NCI-H2107 treated with DMSO at 0.1 percent for 48 hours (cell line): Measurements from ENCODE around the gene EXOC4.
"Not testable (repeated sequence)": the region's sequence is repeated elsewhere in the genome, so short reads cannot be mapped to it uniquely, and the experiment has no call there.

ENCODE experiments used
- DNase-seq: peaks from one replicate; lab custom pipeline; 2025; ENCODE audit not compliant: unreplicated experiment; lab: John Stamatoyannopoulos, UW

EXOC4 gene

GRCh38 chr7:133275008-133275407, 22.1 kb downstream of the EXOC4 start:
- DNase-seq = no peak

DNA sequence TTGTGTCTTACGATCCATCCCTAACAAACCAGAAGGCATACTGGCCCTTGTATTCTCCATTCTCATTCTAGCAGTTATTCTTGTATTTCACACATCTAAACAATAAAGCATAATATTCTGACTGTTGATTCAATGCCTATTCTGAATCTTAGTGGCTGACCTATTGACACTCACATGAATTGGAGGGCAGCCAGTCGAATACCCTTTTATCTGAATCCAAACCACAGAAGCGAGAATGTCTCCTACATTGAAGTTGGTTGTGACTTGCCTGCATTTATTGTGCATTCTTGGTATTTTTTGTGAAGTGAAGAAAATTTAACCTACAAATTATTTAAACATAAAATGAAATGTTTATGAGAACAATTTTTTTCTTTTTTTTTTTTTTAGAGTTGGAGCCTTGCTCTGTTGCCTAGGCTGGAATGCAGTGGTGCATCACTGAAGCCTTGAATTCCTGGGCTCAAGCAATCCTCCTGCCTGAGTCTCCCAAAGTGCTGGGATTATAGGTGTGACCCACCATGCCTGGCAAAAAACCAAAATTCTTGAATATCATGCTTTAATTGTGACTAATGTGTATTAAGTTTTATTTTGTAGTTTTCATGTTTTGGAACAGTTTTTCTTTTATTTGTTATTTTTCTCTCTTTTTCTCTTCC, 22.7 kb downstream of the EXOC4 start:
- DNase-seq = no peak

DNA sequence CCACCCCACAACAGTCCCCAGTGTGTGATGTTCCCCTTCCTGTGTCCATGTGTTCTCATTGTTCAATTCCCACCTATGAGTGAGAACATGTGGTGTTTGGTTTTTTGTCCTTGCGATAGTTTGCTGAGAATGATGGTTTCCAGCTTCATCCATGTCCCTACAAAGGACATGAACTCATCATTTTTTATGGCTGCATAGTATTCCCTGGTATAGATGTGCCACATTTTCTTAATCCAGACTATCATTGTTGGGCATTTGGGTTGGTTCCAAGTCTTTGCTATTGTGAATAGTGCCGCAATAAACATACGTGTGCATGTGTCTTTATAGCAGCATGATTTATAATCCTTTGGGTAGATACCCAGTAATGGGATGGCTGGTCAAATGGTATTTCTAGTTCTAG, 26.1 kb downstream of the EXOC4 start:
- not testable (repeated sequence) for DNase-seq

- DNase-seq = no peak
Observed at GRCh38 chr7:133282094-133282493, 29.2 kb downstream of the EXOC4 start.

GRCh38 chr7:133284092-133284491, 31.2 kb downstream of the EXOC4 start:
- no peak for DNase-seq

GRCh38 chr7:133288970-133289369, 36.1 kb downstream of the EXOC4 start:
- DNase-seq = no peak

DNA sequence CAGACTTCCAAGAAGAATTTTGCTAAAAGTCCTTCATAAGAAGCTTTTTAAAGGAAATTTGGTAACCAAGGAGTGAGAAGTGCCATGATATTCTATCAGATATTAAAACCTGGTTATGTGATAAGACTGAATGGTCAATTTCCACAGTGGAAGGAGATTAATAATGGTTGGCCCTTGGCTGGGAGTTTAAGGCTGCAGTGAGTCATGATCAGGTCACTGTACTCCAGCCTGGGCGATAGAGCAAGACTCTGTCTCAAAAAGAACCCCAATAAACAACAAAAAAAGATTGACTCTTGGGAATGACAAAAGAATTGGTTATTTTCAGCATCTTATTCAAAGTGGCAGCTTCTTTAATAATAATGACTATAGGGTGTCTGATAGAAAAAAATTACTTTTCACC, 37.2 kb downstream of the EXOC4 start:
- DNase-seq = no peak

- no peak for DNase-seq
Observed at GRCh38 chr7:133290676-133291333, 37.9 kb downstream of the EXOC4 start.

GRCh38 chr7:133292631-133293030, 39.8 kb downstream of the EXOC4 start:
- DNase-seq = no peak

DNA sequence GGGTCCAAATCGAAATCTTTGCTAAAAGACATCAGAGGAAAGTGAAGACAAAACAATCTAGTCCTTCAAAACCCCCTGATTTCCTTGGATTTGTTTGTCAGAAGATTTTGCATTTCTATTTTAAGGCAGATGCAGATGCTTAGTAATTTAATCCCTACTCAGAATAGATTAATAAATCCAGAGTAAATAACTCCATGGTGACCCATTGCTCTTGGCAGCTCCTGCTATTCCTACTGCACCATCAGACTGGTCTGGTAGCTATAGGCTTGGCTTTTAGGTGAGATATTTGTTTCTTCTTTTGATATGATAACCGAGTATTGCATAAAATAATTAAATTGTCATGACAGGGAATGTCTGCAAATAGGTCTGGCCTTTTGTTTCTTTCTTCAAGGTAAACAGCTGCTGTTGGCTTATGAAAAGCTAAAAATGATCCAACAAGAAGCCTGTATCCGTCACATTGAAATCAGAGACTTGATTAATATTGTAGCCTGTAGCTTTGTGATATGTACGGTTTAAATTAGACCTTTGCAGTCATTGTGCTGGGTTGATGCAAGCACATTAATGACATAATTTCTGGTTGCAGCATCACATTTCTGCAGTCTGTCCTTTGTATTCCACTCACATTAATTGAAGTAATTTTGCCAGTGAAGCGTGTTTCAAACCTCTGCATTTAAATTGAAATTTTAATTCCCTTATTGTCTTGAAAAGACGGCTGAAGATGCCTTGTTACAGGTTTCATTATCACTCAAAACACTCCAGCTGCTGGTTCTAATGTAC, 40.7 kb downstream of the EXOC4 start:
- no peak for DNase-seq

- no peak for DNase-seq
Observed at GRCh38 chr7:133294234-133294633, 41.4 kb downstream of the EXOC4 start.

- DNase-seq = no peak
Observed at GRCh38 chr7:133295484-133295883, 42.6 kb downstream of the EXOC4 start.

GRCh38 chr7:133297093-133297492, 44.2 kb downstream of the EXOC4 start:
- DNase-seq = no peak

- DNase-seq = no peak
Observed at GRCh38 chr7:133298080-133298479, 45.2 kb downstream of the EXOC4 start.

- no peak for DNase-seq
Observed at GRCh38 chr7:133299676-133300075, 46.8 kb downstream of the EXOC4 start.

DNA sequence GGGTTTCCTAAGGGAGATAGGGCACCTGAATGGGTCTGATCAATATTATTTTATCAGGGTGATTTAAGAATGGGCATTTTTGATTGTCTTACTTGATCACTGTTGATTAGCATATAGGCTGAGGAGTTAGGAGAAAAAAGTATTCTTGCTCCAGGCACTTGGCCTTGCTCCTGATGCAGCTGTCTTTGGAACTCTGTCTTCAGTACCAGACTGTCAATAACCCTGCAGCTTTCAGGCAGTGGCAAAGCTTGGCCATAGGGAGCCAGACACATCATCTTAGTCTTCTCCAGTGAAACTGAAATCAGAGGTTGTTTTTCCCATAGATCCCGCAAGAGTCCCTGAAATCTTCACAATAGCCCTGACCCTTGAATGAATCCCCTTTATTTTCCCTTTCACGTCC, 47.2 kb downstream of the EXOC4 start:
- no peak for DNase-seq

- DNase-seq = no peak
Observed at GRCh38 chr7:133300811-133301210, 47.9 kb downstream of the EXOC4 start.

DNA sequence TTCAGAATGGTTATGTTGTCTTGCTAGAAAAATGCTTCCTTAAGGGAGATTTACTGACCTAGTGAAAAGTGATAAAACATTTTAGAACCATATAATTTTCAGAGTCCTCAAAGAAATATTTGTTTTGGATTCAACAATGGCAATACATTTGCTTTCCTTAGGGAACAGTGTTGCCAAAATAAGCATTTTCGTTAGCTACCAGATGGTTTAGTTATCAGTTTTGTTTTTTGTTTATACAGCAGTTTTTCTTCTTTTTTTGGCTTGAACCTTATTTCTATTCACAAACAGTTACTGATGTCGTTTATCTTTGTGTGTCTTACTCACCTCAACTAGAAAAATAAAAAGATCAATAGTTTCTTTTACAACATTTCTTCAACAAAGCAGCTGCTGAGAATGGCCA, 48.6 kb downstream of the EXOC4 start:
- no peak for DNase-seq

- no peak for DNase-seq
Observed at GRCh38 chr7:133303372-133303771, 50.5 kb downstream of the EXOC4 start.

GRCh38 chr7:133303931-133304330, 51.1 kb downstream of the EXOC4 start:
- DNase-seq = no peak

GRCh38 chr7:133309333-133309732, 56.5 kb downstream of the EXOC4 start:
- DNase-seq = no peak

GRCh38 chr7:133310232-133310862, 57.5 kb downstream of the EXOC4 start:
- no peak for DNase-seq
